Testis (tissue), 3 donors: Measurements from ENCODE around the gene CDK5RAP1. TPM values are rescaled to one million over a fixed set of nuclear protein-coding genes. Genes with fewer than 3 reads are reported as not detected.

Experiments
- DNase-seq: peaks from one replicate; pipeline ENCODE4 v3.0.0-alpha.2; 2019
- H3K27ac ChIP-seq, 2 donors: fragments of 200-600 bp; sonication (generic); one replicate each; pipeline ENCODE4 v1.5.1; 2019
- H3K27me3 ChIP-seq: fragments of 200-600 bp; sonication (generic); one replicate; pipeline ENCODE4 v1.5.1; 2019
- H3K36me3 ChIP-seq: fragments of 200-600 bp; sonication (generic); one replicate; pipeline ENCODE4 v1.5.1; 2017; ENCODE audit warnings: low read depth; ENCODE audit errors: missing control alignments
- H3K4me1 ChIP-seq: fragments of 200-600 bp; sonication (generic); one replicate; pipeline ENCODE4 v1.5.1; 2019
- H3K4me3 ChIP-seq, 2 donors: fragments of 200-600 bp; sonication (generic); one replicate each; pipeline ENCODE4 v1.5.1; 2017 to 2019
- H3K9me3 ChIP-seq: fragments of 200-600 bp; sonication (generic); one replicate; pipeline ENCODE4 v1.5.1; 2017
- CTCF ChIP-seq, 3 experiments: fragments of 450-650 bp in 2 of 3; fragments of 200-600 bp in 1 of 3; sonication (generic) in 1 of 3; IDR thresholded peaks; one replicate each; pipeline ENCODE4 v1.5.1; 2016 to 2019; ENCODE audit warnings: antibody characterized with exemption in 3 of 3, mild to moderate bottlenecking in 2 of 3, moderate library complexity in 1 of 3
- POLR2A ChIP-seq: fragments of 450-650 bp; IDR thresholded peaks from one replicate; pipeline ENCODE4 v1.6.1; 2017; ENCODE audit warnings: antibody characterized with exemption, mild to moderate bottlenecking, moderate library complexity
- WGBS, 2 donors: methylation state at CpG; one replicate each; pipeline ENCODE4 v1.1.5; 2018; 5-methylcytosine and 5-hydroxymethylcytosine counted together
- intact Hi-C: fragments of 100-400 bp; cut with DNase I; formaldehyde crosslinking; loops from one replicate; pipeline ENCODE4 v1.15.1; 2023; ENCODE audit warnings: low total_unique reads
- polyA plus RNA-seq: library from polyadenylated mRNA; stranded (reverse); fragments of 350-450 nt; fragmentation: Illumina TruSeq; extraction: RNeasy Lipid Tissue Mini Kit (QIAGEN cat#74804); gene quantifications from one replicate; pipeline ENCODE4 v1.2.3, GENCODE V29; 2014; ENCODE audit warnings: low read depth, low replicate concordance; ENCODE audit not compliant: insufficient read depth
- total RNA-seq, 2 donors: library from RNA; depleted of rRNA; stranded (reverse); fragments of >200 nt; gene quantifications; one replicate each; pipeline ENCODE4 v1.2.3, GENCODE V29; 2016

Gene CDK5RAP1
- total and polyA plus RNA-seq, 3 donors from 2014 or later, result 30.8 to 36.6 (median 35.9) TPM

GRCh38 chr20:33370291-33370690, 31.0 kb downstream of the CDK5RAP1 start:
- Histone ChIP-seq H3K9me3 (no peaks in the 10 kb centered on the region), H3K27me3 (no peaks in the 10 kb centered on the region), H3K27ac (no peak overlapping the region), H3K4me3 (no peak overlapping the region), H3K4me1 (no peaks in the 10 kb centered on the region), H3K36me3 (no peaks in the 10 kb centered on the region)
- no peak for DNase-seq
- intact Hi-C loops, result no loop called here
- TF ChIP-seq CTCF (IDR thresholded peaks at IDR 0.05) (no peak), POLR2A (no peak)
- 86 to 89% methylated on average over 8 of the region's 8 CpGs for WGBS, 2 donors

- H3K4me3 ChIP-seq, result no peak overlapping the region
- H3K4me1 ChIP-seq, result no peaks in the 10 kb centered on the region
- DNase-seq, result no peak
- H3K9me3 ChIP-seq, result no peaks in the 10 kb centered on the region
- H3K27ac ChIP-seq, result no peak overlapping the region
- intact Hi-C loops, result no loop called here
- no peak for TF ChIP-seq POLR2A
- no peak for TF ChIP-seq CTCF (IDR thresholded peaks at IDR 0.05)
- H3K27me3 ChIP-seq, result no peaks in the 10 kb centered on the region
- 41 to 60% methylated on average over 1 of the region's 1 CpG for WGBS, 2 donors
- H3K36me3 ChIP-seq, result no peaks in the 10 kb centered on the region
These were observed 38.4 kb downstream of the CDK5RAP1 start for GRCh38 chr20:33362898-33363297.

- WGBS, 2 donors, result 74 to 87% methylated on average over 8 of the region's 8 CpGs
- Histone ChIP-seq H3K4me3 (no peak overlapping the region), H3K27ac (no peak overlapping the region), H3K4me1 (no peaks in the 10 kb centered on the region), H3K9me3 (no peaks in the 10 kb centered on the region), H3K36me3 (no peaks in the 10 kb centered on the region), H3K27me3 (no peaks in the 10 kb centered on the region)
- TF ChIP-seq POLR2A (no peak), CTCF (IDR thresholded peaks at IDR 0.05) (no peak)
- DNase-seq, result no peak
- intact Hi-C loops, result no loop called here
These were observed 41.7 kb downstream of the CDK5RAP1 start for GRCh38 chr20:33359399-33360261.

- 89 to 94% methylated on average over 4 of the region's 4 CpGs for WGBS, 2 donors
These were observed 48.3 kb downstream of the CDK5RAP1 start for GRCh38 chr20:33353013-33353402.

More at GRCh38 chr20:33353013-33353402, 48.3 kb downstream of the CDK5RAP1 start:
- no peaks in the 10 kb centered on the region for H3K4me1 ChIP-seq
- no peaks in the 10 kb centered on the region for H3K27me3 ChIP-seq
- no peak overlapping the region for H3K27ac ChIP-seq
- no peaks in the 10 kb centered on the region for H3K36me3 ChIP-seq
- TF ChIP-seq POLR2A, result no peak
- no peak for TF ChIP-seq CTCF (IDR thresholded peaks at IDR 0.05)
- no peaks in the 10 kb centered on the region for H3K9me3 ChIP-seq
- H3K4me3 ChIP-seq, result no peak overlapping the region
- DNase-seq, result no peak
- intact Hi-C loops, result no loop called here
